RPMI7951 (cell line): ENCODE measurements around the gene SF1. TPM values are rescaled to one million over a fixed set of nuclear protein-coding genes. Genes with fewer than 3 reads are reported as not detected.

Source experiments
- DNase-seq: peaks from one replicate; pipeline ENCODE4 v3.0.0-alpha.2; 2012; ENCODE audit warnings: low read depth
- total RNA-seq: library from RNA; depleted of rRNA; stranded (reverse); fragments of >200 nt; shearing (Covaris generic); gene quantifications from 2 replicates; pipeline ENCODE4 v1.2.3, GENCODE V29; 2014

SF1 gene
- total RNA-seq, 1 experiment from 2014 or later, result 62.6 TPM

GRCh38 chr11:64759722-64760719 lies 18.3 kb downstream of the SF1 start, which contains the start of gene PYGM:
TSS of gene PYGM (minus strand) at chr11:64759974. CDS start at chr11:64759898, 76 bp downstream.
- no peak for DNase-seq

- no peak for DNase-seq
Measured at GRCh38 chr11:64759131-64759721, 19.1 kb downstream of the SF1 start.

DNA sequence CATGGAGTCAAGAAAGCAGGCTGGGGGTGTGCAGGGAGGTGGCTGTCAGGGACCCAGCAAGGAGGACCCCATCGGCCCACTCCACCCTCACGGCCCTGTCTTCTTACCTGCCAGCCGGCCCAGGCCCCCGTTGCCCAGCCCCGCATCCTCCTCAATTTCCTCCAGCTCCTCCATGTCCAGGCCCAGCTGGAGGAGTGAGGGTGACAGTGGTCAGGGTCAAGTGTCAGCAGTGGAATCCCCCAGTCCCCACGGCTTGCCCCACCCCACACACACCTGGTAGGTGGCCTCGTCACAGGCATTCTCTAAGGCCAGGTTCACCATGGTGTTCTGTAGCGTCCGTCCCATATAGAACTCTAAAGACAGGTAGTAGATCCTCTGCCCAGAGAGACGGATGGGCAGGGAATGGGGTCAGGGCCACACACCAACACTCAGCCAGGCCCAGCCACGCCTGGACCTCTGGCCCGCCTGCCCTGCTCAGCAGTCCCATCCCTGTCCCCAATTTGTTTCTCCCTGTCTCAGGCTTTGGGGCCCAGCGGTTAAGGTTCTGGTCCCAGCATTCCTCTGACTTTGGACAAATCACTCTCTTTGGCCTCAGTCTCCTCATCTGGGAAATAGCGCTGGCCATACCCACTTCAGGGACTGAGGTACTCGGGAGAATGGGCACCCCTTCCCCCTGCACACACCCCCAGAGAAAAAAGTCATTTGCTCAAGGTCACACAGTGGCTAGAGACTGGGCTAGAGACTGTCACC lies 19.8 kb downstream of the SF1 start:
- no peak for DNase-seq

DNA sequence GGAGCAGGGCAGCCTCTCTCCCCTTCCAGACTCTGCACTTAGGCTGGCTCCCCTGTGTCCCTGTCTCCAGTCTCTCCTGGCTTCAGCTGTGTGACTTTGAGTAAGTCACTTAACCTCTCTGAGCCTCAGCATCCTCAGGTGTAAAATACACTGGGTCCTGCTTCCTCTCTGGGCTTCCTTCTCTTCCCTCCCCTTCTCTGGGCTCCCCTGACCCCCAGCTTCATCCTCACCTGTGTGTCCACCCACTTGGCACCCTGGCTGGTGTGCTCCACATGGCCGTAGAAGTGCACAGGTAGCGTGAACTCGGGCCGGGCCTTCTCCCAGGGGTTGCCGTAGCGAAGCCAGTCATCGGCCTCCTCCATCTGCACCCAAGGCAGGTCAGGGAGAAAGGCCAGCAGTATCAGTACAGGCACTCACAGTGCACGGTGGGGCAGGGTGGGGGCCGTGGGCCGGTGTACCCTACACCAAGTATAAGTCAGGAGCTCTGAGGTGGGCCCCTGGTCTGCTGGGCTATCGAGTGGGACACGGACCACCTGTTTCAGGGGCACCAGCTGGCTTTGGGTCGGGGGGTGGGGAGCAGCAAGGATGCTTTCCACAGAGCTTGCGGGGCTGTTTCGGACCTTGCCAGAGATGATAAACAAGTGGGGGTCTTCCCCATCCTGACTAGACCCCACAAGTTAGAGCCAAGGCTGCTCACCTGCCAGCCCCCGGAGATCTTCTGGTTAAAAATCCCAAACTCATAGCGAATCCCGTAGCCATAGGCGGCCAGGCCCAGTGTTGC lies 20.6 kb downstream of the SF1 start:
- no peak for DNase-seq

DNA sequence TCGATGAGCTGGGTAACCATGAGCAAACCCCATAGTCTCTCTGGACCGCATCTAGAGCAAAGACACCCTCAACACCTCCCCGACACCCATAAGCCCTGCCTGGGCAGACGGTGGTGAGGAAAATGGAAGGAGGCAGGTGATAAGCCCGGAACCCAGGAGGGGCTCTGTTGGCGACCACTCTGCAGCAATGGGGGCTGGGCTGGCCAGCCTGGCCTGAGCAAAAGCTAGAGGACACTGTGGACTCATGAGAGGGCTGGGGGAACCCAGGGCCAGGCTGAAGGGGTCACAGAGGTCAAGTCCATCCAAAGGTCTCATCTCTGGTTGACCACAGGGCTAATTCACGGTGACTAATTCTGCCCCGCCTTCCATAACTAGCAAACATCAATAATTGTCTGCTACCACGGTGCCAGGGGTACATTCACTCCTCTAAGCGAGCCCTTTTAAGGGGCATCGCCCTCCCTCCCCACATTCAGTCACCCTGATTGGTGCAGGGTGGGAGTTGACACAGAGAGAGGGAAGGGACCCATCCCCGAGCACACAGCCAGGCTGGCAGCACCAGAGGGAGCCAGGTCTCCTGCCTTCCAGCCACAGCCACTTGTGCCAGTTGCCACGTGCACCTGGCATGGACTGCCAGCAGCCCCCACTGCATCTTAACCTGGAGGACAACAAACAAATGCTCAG lies 22.5 kb downstream of the SF1 start:
- no peak for DNase-seq

GRCh38 chr11:64754919-64755662 lies 23.3 kb downstream of the SF1 start:
- no peak for DNase-seq

DNA sequence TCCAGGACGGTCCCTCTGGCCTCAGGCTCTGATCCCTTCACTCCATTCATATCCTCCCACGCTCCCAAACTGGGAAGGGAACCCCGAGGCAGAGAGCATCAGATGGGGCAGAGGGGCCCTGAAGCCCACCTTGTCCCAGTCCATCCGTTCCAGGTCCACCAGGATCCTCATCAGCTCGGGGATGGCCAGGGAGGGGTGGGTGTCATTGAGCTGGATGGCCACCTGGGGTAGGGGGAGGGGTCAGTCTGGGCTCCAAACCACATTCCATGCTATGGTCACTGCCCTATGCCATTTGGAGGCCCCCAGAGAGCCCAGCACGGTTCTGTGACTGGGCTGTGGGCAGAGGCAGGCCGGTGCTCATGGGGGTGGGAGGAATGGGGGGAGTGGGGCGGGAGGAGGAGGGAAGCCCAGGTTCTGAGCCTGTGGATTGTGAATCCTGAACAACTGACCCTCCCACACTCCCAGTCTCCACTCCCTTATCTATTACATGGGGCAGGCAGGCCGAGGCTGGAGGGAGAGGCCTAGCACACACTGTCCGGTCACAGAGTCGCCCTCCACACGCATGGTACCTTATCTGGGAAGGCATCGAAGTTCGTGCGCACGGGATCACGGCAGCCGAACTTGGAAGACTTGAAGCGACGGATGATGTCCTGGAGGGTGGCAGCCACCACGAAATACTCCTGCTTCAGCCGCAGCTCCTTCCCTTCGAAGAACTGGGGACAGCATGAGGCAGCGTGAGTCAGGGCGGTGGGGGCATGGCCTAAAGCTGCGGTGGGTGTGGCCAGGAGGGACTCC lies 24.0 kb downstream of the SF1 start:
- DNase-seq, result no peak

- no peak for DNase-seq
Measured at GRCh38 chr11:64753380-64754123, 24.8 kb downstream of the SF1 start.

- no peak for DNase-seq
Measured at GRCh38 chr11:64753019-64753379, 25.3 kb downstream of the SF1 start.

DNA sequence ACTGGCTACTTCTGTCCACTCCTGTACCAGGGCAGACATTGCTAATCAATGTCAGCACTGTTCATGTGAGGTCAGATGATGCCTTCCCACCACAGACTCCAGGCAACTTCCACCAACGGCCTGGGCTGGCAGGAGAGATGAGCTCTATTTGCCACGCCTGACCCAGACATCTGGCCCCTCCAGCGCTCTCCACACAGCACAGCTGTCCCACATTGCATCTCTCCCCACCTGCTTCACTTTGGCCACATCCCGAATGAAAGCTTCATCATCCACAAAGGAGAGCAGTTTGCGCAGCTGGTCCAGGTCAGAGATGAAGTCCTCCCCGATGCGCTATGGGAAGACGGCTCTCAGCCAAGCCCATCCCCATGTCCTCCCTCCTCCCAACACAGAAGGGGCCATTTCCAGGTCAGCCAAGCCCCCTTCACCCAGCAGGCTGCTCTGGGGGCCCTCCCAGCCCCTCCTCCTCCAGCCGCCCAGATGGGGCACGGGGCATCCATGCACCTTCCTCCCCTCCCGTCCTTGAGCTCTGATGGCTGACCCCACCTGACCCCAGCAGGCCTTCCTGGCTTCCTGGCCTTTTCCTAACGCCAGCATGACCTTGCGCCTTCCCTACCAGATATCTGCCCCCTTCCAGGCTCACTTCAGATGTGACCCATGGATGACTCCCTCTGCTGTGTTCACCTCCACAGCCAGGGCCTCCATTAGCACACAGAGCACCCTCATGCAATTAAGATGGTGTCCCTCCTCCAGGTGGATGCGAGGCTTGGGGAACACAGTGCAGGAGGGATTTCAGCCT lies 26.0 kb downstream of the SF1 start:
- no peak for DNase-seq

DNA sequence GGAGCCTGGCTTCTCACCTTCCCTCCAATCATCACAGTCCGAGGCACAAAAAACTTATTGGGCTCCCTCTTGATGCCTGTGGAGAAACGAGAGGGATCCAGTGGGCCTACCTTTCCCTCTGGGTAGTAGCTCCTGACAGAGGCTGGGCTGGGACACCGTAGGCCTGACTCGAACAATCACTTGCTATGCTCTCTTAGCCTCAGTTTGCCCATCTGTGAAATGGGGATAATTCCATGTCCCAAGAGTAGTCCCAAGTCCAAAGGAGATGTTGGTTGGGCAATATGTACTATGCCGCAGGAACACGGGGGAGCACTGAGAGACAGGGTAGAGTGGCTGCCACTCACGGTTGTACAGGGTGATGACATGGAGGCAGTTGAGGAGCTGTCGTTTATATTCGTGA lies 26.8 kb downstream of the SF1 start:
- DNase-seq, result no peak

DNA sequence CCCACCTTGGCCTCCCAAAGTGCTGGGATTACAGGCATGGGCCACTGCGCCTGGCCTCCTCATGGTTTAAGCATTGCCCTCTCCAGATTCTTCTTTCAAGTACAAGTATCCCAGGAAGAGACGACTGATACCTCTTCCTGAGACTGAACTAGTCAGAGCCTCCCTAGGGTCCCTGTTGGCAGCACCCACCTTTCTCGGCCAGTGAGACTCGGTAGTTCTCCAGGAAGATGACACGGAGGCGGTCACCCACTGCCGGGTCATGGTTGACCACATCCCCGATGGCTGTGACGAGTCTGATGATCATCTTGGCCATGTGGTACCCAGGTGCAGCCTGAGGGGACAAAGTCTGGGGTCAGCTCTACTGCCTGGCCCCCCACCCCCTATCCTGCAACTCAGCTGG lies 27.2 kb downstream of the SF1 start:
- no peak for DNase-seq

GRCh38 chr11:64750361-64751054 lies 27.8 kb downstream of the SF1 start:
- DNase-seq, result no peak

DNA sequence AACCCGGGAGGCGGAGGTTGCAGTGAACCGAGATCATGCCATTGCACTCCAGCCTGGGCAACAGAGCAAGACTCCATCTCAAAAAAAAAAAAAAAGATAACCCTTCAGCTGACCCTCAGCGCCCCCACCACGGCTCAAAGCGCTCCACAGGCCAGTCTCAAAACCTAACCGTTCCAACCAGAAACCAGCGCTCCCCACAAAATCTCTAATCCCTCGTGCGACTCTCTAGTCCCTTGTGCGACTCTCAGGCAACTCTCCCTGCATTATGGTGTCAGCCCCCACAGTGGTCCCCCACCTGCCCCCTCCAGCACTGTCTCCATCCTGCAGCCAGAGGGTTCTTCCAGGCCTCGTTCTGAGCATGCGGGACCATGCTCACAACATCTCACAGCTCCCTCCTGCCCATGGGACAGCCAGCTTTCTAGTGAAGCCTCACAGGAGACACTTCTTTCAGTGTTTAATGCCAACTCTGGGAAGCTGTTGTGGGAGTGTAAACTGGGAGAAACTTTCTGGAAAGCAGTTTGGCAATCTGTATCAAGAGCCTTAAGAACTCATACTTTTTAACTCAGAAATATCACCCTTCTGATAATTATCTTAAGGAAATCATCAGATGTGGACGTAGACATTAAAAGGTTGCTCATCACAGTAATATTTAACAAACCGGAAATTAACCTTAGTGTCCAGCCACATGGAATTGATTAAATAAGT lies 30.2 kb downstream of the SF1 start:
- DNase-seq, result no peak

DNA sequence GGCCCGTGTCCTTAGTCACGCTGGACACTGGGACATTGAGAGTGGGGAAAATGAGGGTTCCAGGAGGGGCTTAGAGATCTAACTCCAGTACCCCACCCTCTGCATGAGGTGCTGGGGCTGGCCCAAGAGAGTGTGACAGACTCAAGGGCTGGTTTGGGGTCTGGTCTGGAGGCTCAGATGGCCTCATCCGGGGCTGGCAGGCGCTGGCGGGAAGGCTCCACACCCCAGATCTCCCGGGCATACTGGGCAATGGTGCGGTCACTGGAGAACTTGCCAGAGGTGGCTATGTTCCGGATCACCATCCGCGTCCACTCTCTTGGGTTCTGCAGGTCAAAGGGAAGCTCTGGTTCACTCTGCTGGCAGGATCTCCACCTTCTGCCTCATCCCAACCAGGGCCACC lies 31.9 kb downstream of the SF1 start:
- no peak for DNase-seq

- peak; percentile 34 for DNase-seq
Measured at GRCh38 chr11:64745521-64746328, 32.6 kb downstream of the SF1 start.
